H1 (cell line): ENCODE measurements around the gene PMP22. TPM values are rescaled to one million over a fixed set of nuclear protein-coding genes. Genes with fewer than 3 reads are reported as not detected.

ENCODE experiments used
- ASH2L ChIP-seq: fragments of 200-600, 300-600 bp; sonication (generic); IDR thresholded peaks from one replicate; pipeline ENCODE4 v1.7.1; 2017; ENCODE audit warnings: low read length
- CHD7 ChIP-seq: fragments of 300-600 bp; sonication (generic); IDR thresholded peaks from 2 replicates; pipeline ENCODE4 v1.7.1; 2012; ENCODE audit warnings: low read length, moderate library complexity, mild to moderate bottlenecking, inconsistent platforms; ENCODE audit not compliant: insufficient replicate concordance
- TEAD4 ChIP-seq: IDR thresholded peaks from 2 replicates; pipeline ENCODE4 v1.6.1; 2012; ENCODE audit warnings: low read depth, low read length, inconsistent platforms, mixed read lengths
- polyA plus RNA-seq, 7 experiments: library from polyadenylated mRNA; depleted of rRNA in 3 of 7; stranded (reverse) in 5 of 7; unstranded in 2 of 7; fragments of >200 nt in 5 of 7; fragments of 200-250 nt in 2 of 7; gene quantifications; 1 replicate in 5 of 7; 2 replicates in 1 of 7; 4 replicates in 1 of 7; pipeline versions ENCODE4 v1.2.1 to v1.2.3, GENCODE V29; 2011 to 2013; ENCODE audit warnings: missing spikeins in 2 of 7, mixed read lengths in 2 of 7
- total RNA-seq: library from RNA; stranded (reverse); fragmentation: NEBNext Ultra II Directional; extraction: Animal tissue kit (Norgen Biotek cat#: 25700); gene quantifications from 2 replicates; pipeline ENCODE4 v1.2.1, GENCODE V29; 2021

Gene PMP22
- total and polyA plus RNA-seq, 2 of the 8 experiments (the other 6 are each of a cell fraction or from before 2014, with no cell fraction given), result 0.84 to 4.9 TPM

- TF ChIP-seq CHD7 (no peak), ASH2L (no peak), TEAD4 (no peak)
Measured at GRCh38 chr17:15308758-15309157, 43.6 kb upstream of the PMP22 start (continued).
